Skin of body (tissue), 2 donors: ENCODE measurements around the gene PNMT. TPM values are rescaled to one million over a fixed set of nuclear protein-coding genes. Genes with fewer than 3 reads are reported as not detected.
A peak's percentile ranks its signal among the peaks of the same experiment; 100 is the strongest.

Experiments used
- DNase-seq: peaks from one replicate; lab custom pipeline; 2025; lab: John Stamatoyannopoulos, UW
- total RNA-seq: library from RNA; depleted of rRNA; stranded (reverse); fragments of >200 nt; gene quantifications from one replicate; pipeline ENCODE4 v1.2.3, GENCODE V29; 2014

Gene PNMT
- total RNA-seq: not detected

GRCh38 chr17:39667945-39668924 lies at the start of gene PNMT:
PNMT (plus strand) TSS chr17:39668453; CDS start chr17:39668476, 23 bp downstream.
- no peak for DNase-seq

DNA sequence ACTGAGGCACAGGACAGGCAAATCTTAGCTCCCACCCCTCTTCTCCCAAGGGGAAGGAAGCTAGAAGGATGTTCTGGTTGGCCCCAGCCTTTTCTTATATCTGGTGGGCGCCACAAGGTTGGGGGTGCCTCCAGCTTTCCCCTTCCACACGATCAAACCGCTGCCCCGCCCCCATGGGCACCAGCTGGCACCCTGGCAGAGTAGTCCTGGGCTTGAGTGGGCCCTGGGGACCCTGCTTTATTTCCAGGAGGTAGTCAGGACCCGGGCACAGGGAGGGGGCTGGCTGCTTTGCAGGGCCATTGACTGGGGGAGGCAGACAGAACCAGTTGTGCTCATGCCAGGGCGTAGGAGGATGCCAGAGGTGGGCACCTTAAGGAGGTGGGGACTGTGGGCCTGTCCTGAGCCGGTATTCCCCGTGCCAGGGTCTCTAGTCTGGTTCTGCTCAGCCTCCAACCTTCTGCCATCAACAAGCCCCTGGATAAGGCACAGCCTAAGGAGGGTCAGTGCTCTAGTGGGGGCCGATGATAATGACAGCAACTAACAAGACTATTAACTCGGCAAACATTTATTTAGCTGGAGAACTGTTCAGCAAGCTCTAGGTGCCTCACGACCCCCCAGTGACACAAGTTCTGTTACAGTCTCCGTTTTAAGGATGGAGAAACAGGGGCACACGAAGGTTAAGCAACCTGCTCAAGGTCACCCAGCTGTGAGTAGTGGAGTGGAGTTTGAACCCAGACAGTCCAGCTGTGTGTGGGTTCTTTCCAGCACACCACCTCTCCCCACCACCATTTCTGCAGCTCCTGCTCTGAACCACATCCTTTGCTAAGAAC lies 49.1 kb upstream of the PNMT start:
- no peak for DNase-seq

- no peak for DNase-seq
Observed at GRCh38 chr17:39619786-39620101, 48.5 kb upstream of the PNMT start.

DNA sequence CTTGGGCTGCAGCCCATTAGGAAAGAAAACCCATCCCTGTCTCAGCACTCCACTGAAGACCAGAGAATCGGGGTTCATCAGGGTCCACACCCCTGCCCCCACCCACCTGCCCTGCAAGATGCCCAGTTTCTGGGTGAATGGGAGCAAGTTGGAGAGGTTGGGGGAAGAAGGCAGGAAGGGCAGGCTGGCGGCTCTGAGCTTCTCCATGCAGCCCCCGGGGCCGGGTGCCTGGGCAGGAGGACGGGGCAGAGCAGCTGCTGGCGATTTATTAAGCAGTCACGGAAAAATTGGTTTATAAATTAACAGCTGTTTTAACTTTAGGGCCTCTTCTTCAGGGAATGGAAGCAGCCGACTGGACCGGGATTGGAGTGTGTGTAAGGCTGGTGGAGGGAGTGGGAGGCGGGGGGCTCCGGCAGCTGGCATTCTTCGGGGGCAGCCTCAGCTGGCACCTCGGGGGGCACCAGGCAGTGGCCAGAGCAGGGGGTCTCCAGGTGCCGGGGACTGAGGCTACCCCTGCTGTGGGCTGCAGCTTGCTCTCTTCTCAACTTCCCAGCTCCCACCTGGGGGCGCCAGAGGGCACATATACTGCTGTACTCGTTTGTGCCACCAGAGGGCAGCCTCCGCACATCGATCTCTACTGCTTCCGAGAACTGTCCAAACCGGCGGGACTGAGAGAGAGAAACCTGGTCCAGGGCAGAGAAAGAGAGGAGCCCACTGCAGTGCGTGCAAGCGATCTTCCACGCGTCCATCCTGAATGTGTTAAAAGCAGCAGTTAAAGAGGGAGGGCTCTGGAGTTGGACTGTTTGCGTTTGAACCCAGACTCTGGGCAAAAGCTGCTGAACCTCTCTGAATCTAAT lies 46.5 kb upstream of the PNMT start:
- peak; percentile 87 for DNase-seq

DNA sequence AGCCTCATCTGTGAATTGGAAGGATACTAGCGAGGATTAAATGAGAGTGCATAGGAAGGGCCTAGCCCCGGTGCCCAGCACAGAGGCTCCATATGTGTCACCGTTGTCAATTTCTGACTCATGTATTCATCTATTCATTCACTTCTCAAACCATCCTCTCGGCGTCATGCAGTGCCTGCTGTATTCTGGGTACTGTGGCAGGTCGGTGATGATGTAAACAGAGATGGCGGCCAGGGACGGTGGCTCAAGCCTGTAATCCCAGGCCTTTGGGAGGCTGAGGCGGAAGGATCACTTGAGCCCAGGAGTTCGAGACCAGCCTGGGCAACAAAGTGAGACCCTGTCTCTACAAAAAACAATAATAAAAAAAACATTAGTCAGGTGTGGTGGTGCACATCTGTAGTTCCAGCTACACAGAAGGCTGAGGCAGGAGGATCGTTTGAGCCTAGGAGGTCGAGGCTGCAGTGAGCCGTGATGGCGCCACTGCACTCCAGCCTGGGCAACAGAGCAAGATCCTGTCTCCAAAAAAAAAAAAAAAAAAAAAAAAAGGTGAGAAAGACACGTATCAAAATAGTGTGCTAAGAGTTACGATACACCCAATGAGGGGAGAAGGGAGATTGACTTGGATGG lies 45.8 kb upstream of the PNMT start:
- DNase-seq: no peak

DNA sequence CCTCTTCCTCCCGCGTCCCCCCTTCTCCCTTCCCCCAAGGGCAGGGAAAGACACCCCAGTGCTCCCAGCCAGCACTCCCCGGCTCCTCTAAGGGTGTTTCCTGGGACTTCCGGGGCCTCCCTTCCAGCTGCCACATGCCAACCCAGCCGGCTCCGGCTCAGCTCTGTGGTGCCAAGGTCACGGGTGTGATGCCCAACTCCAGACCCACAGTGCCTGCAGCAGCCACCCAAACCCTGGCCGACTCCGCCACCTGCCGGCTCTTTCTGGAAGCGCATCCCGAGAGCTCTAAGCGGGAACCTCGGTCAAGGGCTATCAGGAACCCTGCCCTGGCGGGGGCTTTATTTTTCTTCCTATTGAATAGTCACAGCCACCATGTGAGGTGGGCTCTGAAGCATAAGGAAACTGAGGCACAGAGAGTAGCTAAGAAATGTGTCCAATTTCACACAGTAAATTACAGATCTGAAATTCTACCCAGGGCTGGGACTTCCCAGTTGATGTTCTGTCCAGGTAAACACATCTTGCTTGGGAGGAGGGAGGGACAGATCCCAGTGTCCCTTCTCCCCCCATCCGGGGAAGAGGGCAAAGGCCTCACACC lies 44.8 kb upstream of the PNMT start:
- peak; percentile 43 for DNase-seq

DNA sequence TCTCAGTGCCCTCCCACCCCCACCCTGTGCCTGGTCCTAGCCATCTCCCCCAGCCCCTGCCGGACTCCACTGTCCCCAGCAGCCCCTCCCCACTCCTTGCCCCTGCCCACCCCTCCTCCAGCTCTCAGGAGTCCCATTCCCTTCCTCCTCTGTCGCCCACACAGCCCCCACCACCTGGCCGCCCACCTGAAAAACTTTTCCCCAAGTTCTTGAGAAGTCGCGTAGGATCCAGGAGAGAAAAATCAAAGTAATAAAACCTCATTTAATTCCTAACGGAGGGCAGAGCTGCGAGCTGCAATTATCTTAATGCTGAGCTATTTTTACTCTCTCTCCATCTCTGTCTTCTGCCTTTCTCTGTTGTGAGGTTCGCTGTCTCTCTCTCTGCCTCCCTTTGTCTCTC lies 43.9 kb upstream of the PNMT start:
- DNase-seq: no peak

- DNase-seq: no peak
Observed at GRCh38 chr17:39625198-39625785, 43.0 kb upstream of the PNMT start.

GRCh38 chr17:39626171-39627046 lies 41.8 kb upstream of the PNMT start, which contains the start of gene PPP1R1B:
PPP1R1B (plus strand) TSS chr17:39626952; CDS start chr17:39627393, 441 bp downstream.
- no peak for DNase-seq

- DNase-seq: no peak
Observed at GRCh38 chr17:39627047-39627711, 41.1 kb upstream of the PNMT start.

DNA sequence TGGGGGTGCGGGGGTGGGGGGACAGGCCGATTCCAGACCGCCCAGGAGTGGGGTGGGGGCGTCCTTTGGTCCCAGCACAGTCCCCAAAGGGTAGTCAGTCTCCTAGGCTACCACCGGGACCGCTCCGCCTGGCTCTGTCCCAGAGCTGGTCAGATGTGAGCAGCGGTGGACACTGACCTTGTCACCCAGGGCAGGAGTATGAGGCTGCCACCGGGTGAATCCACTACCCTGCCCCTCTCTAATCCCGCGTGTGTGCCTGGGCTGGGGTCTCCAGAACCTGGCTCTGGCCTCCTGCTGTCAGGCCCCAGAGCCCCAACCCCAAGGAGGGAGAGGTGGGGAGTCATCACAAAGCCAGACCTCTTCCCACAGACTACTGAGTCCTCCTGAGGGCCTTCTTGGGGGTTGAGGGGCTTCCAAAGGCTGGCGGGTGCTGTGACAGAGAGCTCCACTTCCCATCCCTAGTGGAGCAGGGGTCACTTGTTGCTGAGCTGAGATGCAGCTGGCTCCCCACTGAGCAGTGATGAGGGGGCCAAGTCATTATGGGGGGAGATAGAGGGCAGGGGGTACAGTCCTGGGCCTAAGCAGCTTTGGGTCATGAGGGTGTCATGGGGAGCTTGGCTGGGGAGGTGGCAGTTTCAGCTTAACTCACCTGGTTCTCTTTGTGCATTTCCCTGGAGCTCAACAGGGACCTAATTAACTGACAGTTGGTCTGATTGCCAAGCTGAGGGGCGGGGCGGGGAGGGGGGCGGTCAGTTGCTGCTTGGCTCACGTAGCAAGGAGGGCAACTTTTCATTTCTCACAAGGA lies 40.3 kb upstream of the PNMT start:
- no peak for DNase-seq

DNA sequence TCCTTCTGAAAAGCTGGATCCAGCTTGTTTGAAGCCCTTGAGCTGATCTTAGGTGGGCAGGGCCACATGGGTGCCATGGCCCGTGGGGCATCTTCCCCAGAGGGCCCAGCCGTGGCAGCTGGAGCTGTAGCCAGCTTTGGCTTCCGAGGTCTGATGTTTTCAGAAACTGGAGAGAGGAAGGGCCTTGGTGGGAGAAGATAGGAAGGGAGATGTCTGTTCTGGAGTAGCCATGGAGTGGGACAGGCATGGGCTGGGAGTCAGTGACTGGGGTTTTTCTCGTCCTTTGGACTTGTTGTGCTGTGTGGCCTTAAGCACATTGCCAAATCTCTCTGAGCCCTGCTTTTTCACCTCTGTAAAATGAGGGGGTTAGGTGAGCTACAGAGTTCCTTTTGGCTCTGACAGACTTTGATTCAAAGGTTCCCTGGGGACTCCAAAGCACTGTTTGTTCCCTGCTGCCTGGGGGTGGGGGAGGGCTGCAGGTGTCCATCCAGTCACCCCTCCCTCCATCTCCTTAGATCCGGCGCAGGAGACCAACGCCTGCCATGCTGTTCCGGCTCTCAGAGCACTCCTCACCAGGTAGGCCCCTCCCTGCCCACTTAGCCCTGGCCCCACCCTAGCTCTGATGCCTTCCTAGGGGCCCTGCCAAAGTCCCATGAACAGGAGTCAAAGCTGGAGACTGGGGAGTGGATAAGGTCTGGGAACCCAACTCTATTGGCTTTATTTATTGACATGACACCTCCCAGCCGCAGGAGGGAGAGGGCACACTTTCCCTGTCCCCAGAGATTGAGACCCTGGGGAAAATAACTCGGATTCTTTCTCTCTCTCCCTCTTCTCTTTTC lies 39.4 kb upstream of the PNMT start:
- DNase-seq: no peak

DNA sequence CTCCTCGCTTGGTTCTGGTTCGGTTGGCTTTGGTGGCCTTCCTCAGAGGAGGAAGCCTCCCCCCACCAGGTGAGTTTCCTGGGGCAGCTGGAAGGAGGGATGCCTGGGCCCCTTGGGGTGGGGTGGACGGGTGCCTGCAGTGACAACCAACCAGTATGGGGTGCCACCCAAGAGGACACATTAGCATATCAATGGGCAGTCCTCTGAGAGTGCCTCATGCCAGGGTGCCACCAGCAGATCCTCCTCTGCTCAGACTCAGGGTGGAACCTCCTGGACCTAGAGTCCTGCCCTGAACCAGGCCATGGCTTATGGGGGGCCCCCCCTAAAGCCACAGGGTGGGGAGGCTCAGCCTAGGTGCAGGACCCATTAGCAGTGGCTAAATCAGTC lies 38.8 kb upstream of the PNMT start:
- no peak for DNase-seq

GRCh38 chr17:39629898-39630297 lies 38.4 kb upstream of the PNMT start:
- DNase-seq: no peak

- DNase-seq: no peak
Observed at GRCh38 chr17:39631403-39631802, 36.9 kb upstream of the PNMT start.

DNA sequence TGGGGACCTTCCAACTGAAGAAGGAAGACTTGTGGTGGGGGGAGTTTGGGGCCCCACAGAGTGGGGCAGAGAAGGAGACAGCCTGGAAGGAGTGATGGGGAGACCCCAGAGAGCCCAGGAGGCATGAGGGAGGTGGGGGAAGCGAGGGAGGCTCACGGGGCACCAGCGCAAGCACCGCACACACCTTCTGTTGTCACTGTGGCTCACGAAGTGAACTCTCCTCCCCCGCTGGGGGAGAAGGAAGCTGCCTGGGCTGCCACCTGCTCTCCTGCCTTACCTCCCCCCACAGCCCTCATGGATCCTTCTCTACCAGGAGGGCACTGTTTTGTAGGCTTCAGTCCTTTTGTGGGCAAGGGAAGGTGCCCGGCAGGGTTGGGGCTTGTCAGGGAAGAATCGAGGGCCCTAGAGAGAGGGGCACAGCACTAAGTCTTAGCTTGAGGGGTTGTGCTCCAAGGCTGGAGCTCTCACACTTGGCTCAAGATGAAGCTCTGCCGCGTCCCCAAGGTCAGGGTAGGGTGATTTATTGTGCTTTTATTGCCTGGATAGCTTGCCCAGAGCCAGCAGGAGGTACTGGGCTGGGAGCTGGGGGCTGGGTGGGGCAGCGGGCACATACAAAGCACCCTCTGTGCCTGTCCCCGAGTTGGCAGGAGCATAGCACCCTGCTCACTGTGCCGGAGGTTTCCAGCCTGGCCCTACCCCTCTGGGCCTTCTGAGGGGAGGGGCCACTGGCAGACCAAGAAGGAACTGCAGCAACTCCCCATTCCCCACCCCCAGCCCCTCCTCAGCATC lies 35.9 kb upstream of the PNMT start:
- DNase-seq: no peak
